ENCODE data around the gene MYZAP. TPM values are rescaled to one million over a fixed set of nuclear protein-coding genes. Genes with fewer than 3 reads are reported as not detected.
A peak's percentile ranks its signal among the peaks of the same experiment; 100 is the strongest.

Gene MYZAP
- total RNA-seq, 1 experiment from 2014 or later = 5.9 TPM

- H3K4me1 ChIP-seq (replicated peaks; ENCODE audit: insufficient read depth) = peaks cover 52% of the 10 kb centered on the region
- TF ChIP-seq, protein P1, sequence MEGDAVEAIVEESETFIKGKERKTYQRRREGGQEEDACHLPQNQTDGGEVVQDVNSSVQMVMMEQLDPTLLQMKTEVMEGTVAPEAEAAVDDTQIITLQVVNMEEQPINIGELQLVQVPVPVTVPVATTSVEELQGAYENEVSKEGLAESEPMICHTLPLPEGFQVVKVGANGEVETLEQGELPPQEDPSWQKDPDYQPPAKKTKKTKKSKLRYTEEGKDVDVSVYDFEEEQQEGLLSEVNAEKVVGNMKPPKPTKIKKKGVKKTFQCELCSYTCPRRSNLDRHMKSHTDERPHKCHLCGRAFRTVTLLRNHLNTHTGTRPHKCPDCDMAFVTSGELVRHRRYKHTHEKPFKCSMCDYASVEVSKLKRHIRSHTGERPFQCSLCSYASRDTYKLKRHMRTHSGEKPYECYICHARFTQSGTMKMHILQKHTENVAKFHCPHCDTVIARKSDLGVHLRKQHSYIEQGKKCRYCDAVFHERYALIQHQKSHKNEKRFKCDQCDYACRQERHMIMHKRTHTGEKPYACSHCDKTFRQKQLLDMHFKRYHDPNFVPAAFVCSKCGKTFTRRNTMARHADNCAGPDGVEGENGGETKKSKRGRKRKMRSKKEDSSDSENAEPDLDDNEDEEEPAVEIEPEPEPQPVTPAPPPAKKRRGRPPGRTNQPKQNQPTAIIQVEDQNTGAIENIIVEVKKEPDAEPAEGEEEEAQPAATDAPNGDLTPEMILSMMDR (conservative IDR thresholded peaks at IDR 0.05) = no peak
- TF ChIP-seq EZH2 (IDR thresholded peaks at IDR 0.05; ENCODE audit: low read depth) = no peak
- BruUV-seq (replicated peaks) = no TSS peak
- 0 out of 2 replicates have a peak overlapping the region, but pooled peaks have one; percentile 36 for H3K4me2 ChIP-seq
- H3K27me3 ChIP-seq (ENCODE audit: insufficient read depth, low read depth) = no peaks in the 10 kb centered on the region
- no peak overlapping the region for H2AFZ ChIP-seq
- H4K20me1 ChIP-seq (ENCODE audit: insufficient read depth) = no peaks in the 10 kb centered on the region
- peaks cover under 1% of the 10 kb centered on the region for H3F3A ChIP-seq (ENCODE audit: insufficient read depth, low read depth)
- H3K27ac ChIP-seq = peak overlapping the region; percentile 19; the same call in 1 of the 2 replicates
- intact Hi-C loops (cut with micrococcal nuclease; ENCODE audit: unreplicated experiment) = no loop called here
- DNase-seq = no peak
- ChIA-PET POLR2A (ENCODE audit: unreplicated experiment) (no interaction called here), CTCF (no interaction called here)
- no peaks in the 10 kb centered on the region for H3K9me3 ChIP-seq (ENCODE audit: insufficient read depth, low read depth)
- H3K79me2 ChIP-seq (ENCODE audit: low read depth) = peaks cover 72% of the 10 kb centered on the region
- H3K36me3 ChIP-seq (ENCODE audit: low read depth) = no peaks in the 10 kb centered on the region; the same call in 1 of the 2 replicates
- no peak overlapping the region for H3K4me3 ChIP-seq
- no peaks in the 10 kb centered on the region for H3K9me2 ChIP-seq (ENCODE audit: insufficient read depth)
These were observed 4.7 kb downstream of the MYZAP start for GRCh38 chr15:57596301-57596855.

- Histone ChIP-seq H3F3A (ENCODE audit: insufficient read depth, low read depth) (no peaks in the 10 kb centered on the region; the same call in none of the 2 replicates), H2AFZ (no peak overlapping the region), H3K79me2 (ENCODE audit: low read depth) (peaks cover 75% of the 10 kb centered on the region), H3K9me3 (ENCODE audit: insufficient read depth, low read depth) (no peaks in the 10 kb centered on the region), H3K4me2 (0 out of 2 replicates have a peak overlapping the region, but pooled peaks have one; percentile 36), H4K20me1 (ENCODE audit: insufficient read depth) (no peaks in the 10 kb centered on the region), H3K4me1 (replicated peaks; ENCODE audit: insufficient read depth) (peaks cover 50% of the 10 kb centered on the region), H3K36me3 (ENCODE audit: low read depth) (no peaks in the 10 kb centered on the region; the same call in 1 of the 2 replicates), H3K4me3 (no peak overlapping the region), H3K27ac (peak overlapping the region; percentile 19; the same call in 1 of the 2 replicates), H3K9me2 (ENCODE audit: insufficient read depth) (no peaks in the 10 kb centered on the region), H3K27me3 (ENCODE audit: insufficient read depth, low read depth) (no peaks in the 10 kb centered on the region)
- no TSS peak for BruUV-seq (replicated peaks)
- DNase-seq = peak; percentile 31 to 46
- intact Hi-C loops (cut with micrococcal nuclease; ENCODE audit: unreplicated experiment) = loop anchor here (1.0 kb wide), 1 partner anchor 10 kb away; no protein-coding TSS in a partner anchor
- POLR2A ChIA-PET (ENCODE audit: unreplicated experiment) = no interaction called here
- CTCF ChIA-PET = no interaction called here
- no peak for TF ChIP-seq EZH2 (IDR thresholded peaks at IDR 0.05; ENCODE audit: low read depth)
- TF ChIP-seq, protein P1 (conservative IDR thresholded peaks at IDR 0.05) = no peak
These were observed 5.3 kb downstream of the MYZAP start for GRCh38 chr15:57596978-57597377.

DNA sequence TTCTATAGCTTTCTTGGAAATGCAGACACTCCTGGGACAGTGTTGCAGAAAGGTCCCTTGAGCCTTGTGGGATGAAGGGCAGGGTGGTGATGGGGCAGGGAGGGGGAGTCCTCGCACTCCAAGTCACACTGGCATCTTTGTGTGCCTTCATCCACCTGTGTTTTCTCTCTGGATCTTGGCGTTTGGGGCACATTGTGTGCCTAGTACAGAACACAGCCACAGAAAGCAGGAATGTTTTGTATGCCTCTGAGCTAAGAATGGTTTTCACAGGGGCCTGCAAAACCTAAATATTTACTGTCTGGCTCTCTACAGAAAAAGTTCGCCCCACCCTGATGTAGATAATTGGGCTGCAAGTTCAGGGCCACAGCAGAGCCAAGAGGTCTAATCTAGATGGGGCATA is 5.7 kb downstream of the MYZAP start:
- H3F3A ChIP-seq (ENCODE audit: insufficient read depth, low read depth) = no peaks in the 10 kb centered on the region; the same call in 1 of the 2 replicates
- H3K27ac ChIP-seq = peak overlapping the region; percentile 19; the same call in 1 of the 2 replicates
- no peaks in the 10 kb centered on the region for H3K27me3 ChIP-seq (ENCODE audit: insufficient read depth, low read depth)
- BruUV-seq (replicated peaks) = no TSS peak
- no peaks in the 10 kb centered on the region; the same call in 1 of the 2 replicates for H3K36me3 ChIP-seq (ENCODE audit: low read depth)
- H4K20me1 ChIP-seq (ENCODE audit: insufficient read depth) = no peaks in the 10 kb centered on the region
- peaks cover 70% of the 10 kb centered on the region for H3K79me2 ChIP-seq (ENCODE audit: low read depth)
- intact Hi-C loops (cut with micrococcal nuclease; ENCODE audit: unreplicated experiment) = loop anchor here (1.0 kb wide), 1 partner anchor 10 kb away; no protein-coding TSS in a partner anchor
- no peak overlapping the region for H2AFZ ChIP-seq
- CTCF ChIA-PET = no interaction called here
- no peaks in the 10 kb centered on the region for H3K9me2 ChIP-seq (ENCODE audit: insufficient read depth)
- H3K9me3 ChIP-seq (ENCODE audit: insufficient read depth, low read depth) = no peaks in the 10 kb centered on the region
- 0 out of 2 replicates have a peak overlapping the region, but pooled peaks have one; percentile 36 for H3K4me2 ChIP-seq
- H3K4me1 ChIP-seq (replicated peaks; ENCODE audit: insufficient read depth) = peaks cover 50% of the 10 kb centered on the region
- POLR2A ChIA-PET (ENCODE audit: unreplicated experiment) = no interaction called here
- DNase-seq = no peak
- TF ChIP-seq, protein P1 (conservative IDR thresholded peaks at IDR 0.05) = no peak
- TF ChIP-seq EZH2 (IDR thresholded peaks at IDR 0.05; ENCODE audit: low read depth) = no peak
- no peak overlapping the region for H3K4me3 ChIP-seq

Measured in PC-9 (cell line).